Activated CD8-positive, alpha-beta T cell treated with anti-CD3 and anti-CD28 coated beads for 36 hours (primary cell): ENCODE results near the gene ASTN2. TPM values are rescaled to one million over a fixed set of nuclear protein-coding genes. Genes with fewer than 3 reads are reported as not detected.

ENCODE experiments used
- ATAC-seq: fragments of 200-7000 bp; cut with Tn5 transposase; one replicate; pipeline ENCODE4 v1.10.0; 2021; ENCODE audit warnings: mild to moderate bottlenecking, moderate library complexity
- CTCF ChIA-PET: fragments of 350-600 bp; sonication (Branson Sonifier 250); formaldehyde crosslinking; loops from one replicate; lab custom pipeline; 2021; ENCODE audit warnings: antibody characterized with exemption; lab: Charles Lee
- POLR2A ChIA-PET: fragments of 350-600 bp; sonication (Branson Sonifier 250); formaldehyde crosslinking; loops from one replicate; lab custom pipeline; 2021; ENCODE audit warnings: antibody characterized with exemption; lab: Charles Lee
- DNase-seq: peaks from one replicate; pipeline ENCODE4 v3.0.0-alpha.2; 2020
- H3K27ac Mint-ChIP-seq: one replicate; pipeline ENCODE4 v1.8.0; 2021; ENCODE audit warnings: mild to moderate bottlenecking, mixed read lengths
- H3K27me3 Mint-ChIP-seq: one replicate; pipeline ENCODE4 v1.8.0; 2021; ENCODE audit warnings: mixed read lengths
- H3K36me3 Mint-ChIP-seq: one replicate; pipeline ENCODE4 v1.8.0; 2021; ENCODE audit warnings: low read depth, mixed read lengths
- H3K4me1 Mint-ChIP-seq: one replicate; pipeline ENCODE4 v1.8.0; 2021; ENCODE audit warnings: low read depth, mixed read lengths
- H3K4me3 Mint-ChIP-seq: one replicate; pipeline ENCODE4 v1.8.0; 2021; ENCODE audit warnings: mild to moderate bottlenecking, moderate library complexity, mixed read lengths
- H3K9me3 Mint-ChIP-seq: one replicate; pipeline ENCODE4 v1.8.0; 2021; ENCODE audit warnings: mixed read lengths
- CTCF ChIP-seq: fragments of 200-600 bp; IDR thresholded peaks from one replicate; pipeline ENCODE4 v1.8.0; 2022; ENCODE audit warnings: antibody characterized with exemption, mild to moderate bottlenecking
- intact Hi-C: fragments of 100-400 bp; cut with micrococcal nuclease; formaldehyde crosslinking; loops from one replicate; pipeline ENCODE4 v1.10.0; 2022
- total RNA-seq, 2 experiments: library from RNA; stranded (reverse); gene quantifications; one replicate each; pipeline ENCODE4 v1.2.3, GENCODE V29; 2021

The ASTN2 gene
- total RNA-seq, 2 experiments from 2014 or later = 5.2 to 5.7 TPM

DNA sequence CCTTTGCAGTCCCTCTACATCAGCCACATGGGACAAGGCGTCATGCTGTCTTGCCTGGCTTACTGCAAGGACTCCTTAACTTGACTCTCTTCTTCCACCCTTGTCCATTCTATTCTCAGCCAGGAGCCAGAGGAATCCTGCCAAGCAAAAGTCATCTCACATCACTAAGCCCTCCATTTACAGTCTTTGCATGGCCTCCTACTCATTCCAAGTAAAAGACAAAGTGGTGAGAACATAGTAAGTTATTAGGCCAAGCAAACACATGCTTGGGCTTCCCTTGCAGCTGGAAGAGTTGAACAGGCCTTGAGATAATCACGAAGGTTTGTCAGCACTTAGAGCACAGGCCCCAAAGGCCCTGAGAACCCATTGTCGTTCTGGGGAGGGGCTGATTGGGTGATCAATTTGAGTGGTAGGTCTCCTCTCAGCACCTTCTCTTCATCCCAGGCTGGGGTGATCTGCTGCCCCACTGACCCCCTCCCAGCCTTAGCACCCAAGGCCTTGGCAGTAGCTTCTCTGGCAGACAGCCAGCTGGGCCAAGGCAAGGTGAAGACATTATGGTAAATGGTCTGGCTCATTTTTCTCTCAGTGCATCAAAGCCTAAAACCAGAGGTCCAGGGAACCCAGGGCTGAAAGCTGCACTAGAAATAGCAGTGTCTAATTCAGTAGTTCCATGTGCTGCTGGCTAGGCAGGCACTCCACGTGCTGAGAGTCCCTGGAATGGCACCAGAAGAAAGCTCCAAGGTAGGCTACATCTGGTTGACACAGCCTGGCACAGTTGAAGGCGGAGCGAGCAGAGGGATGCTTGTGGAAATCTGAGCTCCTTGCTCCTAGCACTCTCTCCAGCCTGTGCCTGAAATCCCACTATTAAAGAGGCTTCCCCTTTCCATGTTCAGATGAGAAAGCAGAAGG, 121.4 kb downstream of the ASTN2 start:
- DNase-seq = no peak
- no peaks in the 10 kb centered on the region for H3K36me3 Mint-ChIP-seq
- no peak overlapping the region for H3K27ac Mint-ChIP-seq
- POLR2A ChIA-PET = no interaction called here
- intact Hi-C loops = no loop called here
- TF ChIP-seq CTCF = no peak
- H3K4me3 Mint-ChIP-seq = no peak overlapping the region
- ATAC-seq = no peak
- no peaks in the 10 kb centered on the region for H3K4me1 Mint-ChIP-seq
- H3K9me3 Mint-ChIP-seq = no peaks in the 10 kb centered on the region
- no peaks in the 10 kb centered on the region for H3K27me3 Mint-ChIP-seq
- CTCF ChIA-PET = no interaction called here

GRCh38 chr9:117290856-117291622, 123.8 kb downstream of the ASTN2 start:
- POLR2A ChIA-PET = no interaction called here
- no peak for ATAC-seq
- Mint-ChIP-seq H3K4me1 (no peaks in the 10 kb centered on the region), H3K27ac (no peak overlapping the region), H3K27me3 (no peaks in the 10 kb centered on the region), H3K9me3 (no peaks in the 10 kb centered on the region), H3K4me3 (no peak overlapping the region), H3K36me3 (no peaks in the 10 kb centered on the region)
- CTCF ChIA-PET = no interaction called here
- intact Hi-C loops = no loop called here
- no peak for DNase-seq
- TF ChIP-seq CTCF = no peak

GRCh38 chr9:117290306-117290840, 124.5 kb downstream of the ASTN2 start:
- CTCF ChIA-PET = no interaction called here

DNA sequence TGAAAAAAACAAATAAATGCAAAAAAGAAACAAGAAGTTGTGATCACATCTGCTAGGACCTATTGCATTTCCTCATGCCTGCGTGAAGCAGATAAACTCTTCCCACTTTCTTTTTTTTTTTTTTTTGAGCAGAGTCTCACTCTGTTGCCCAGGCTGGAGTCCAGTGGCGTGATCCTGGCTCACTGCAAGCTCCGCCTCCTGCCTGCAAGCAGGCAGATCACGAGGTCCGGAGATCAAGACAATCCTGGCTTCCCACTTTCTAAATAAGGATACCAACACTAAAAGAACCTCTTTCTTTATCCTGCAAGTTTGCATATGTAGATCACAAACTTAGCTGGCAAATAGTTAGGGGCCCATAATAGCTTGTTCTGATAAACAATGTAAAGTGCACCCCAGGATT, 128.6 kb downstream of the ASTN2 start:
- ChIA-PET CTCF (no interaction called here), POLR2A (no interaction called here)
- no peaks in the 10 kb centered on the region for H3K4me1 Mint-ChIP-seq
- no peaks in the 10 kb centered on the region for H3K27me3 Mint-ChIP-seq
- no peak overlapping the region for H3K27ac Mint-ChIP-seq
- TF ChIP-seq CTCF = no peak
- H3K9me3 Mint-ChIP-seq = peaks cover 1% of the 10 kb centered on the region
- intact Hi-C loops = no loop called here
- DNase-seq (no peak), ATAC-seq (no peak)
- H3K4me3 Mint-ChIP-seq = no peak overlapping the region
- no peaks in the 10 kb centered on the region for H3K36me3 Mint-ChIP-seq

More at GRCh38 chr9:117290306-117290840, 124.5 kb downstream of the ASTN2 start:
- Mint-ChIP-seq H3K4me1 (no peaks in the 10 kb centered on the region), H3K4me3 (no peak overlapping the region), H3K36me3 (no peaks in the 10 kb centered on the region), H3K27me3 (no peaks in the 10 kb centered on the region), H3K27ac (no peak overlapping the region), H3K9me3 (no peaks in the 10 kb centered on the region)
- ATAC-seq = no peak
- POLR2A ChIA-PET = no interaction called here
- DNase-seq = no peak
- no peak for TF ChIP-seq CTCF
- intact Hi-C loops = no loop called here
